PC-3 (cell line): ENCODE data around the gene ESPN. TPM values are rescaled to one million over a fixed set of nuclear protein-coding genes. Genes with fewer than 3 reads are reported as not detected.

Experiments used
- ATAC-seq: fragments of 200-7000 bp; cut with Tn5 transposase; 2 replicates; pipeline ENCODE4 v1.9.1; 2020; ENCODE audit warnings: mild to moderate bottlenecking, moderate library complexity
- BruUV-seq: library from RNA; stranded (reverse); fragments of 400-500 nt; replicated peaks from 2 replicates; lab custom pipeline; 2021; lab: Mats Ljungman, UMichigan
- CTCF ChIA-PET: fragments of 300-600 bp; sonication (Branson Sonifier 250); formaldehyde crosslinking; loops from one replicate; lab custom pipeline; 2022; ENCODE audit warnings: antibody characterized with exemption; lab: Charles Lee
- POLR2A ChIA-PET: fragments of 300-600 bp; sonication (Branson Sonifier 250); formaldehyde crosslinking; loops from one replicate; lab custom pipeline; 2022; ENCODE audit warnings: antibody characterized with exemption; ENCODE audit not compliant: unreplicated experiment; lab: Charles Lee
- DNase-seq: peaks from one replicate; pipeline ENCODE4 v3.0.0-alpha.2; 2015
- H2AFZ ChIP-seq: fragments of 300-600 bp; sonication (generic); 2 replicates; pipeline ENCODE4 v1.6.0; 2016; ENCODE audit warnings: antibody characterized with exemption, low read length
- H3F3A ChIP-seq: fragments of 300-600 bp; sonication (generic); one replicate; pipeline ENCODE4 v1.6.0; 2017; ENCODE audit warnings: antibody characterized with exemption, low read length, control low read depth, mild to moderate bottlenecking; ENCODE audit not compliant: unreplicated experiment
- H3K27ac ChIP-seq: fragments of 300-600 bp; sonication (generic); 2 replicates; pipeline ENCODE4 v1.5.1; 2016; ENCODE audit warnings: mild to moderate bottlenecking, low read length
- H3K27me3 ChIP-seq: fragments of 300-600 bp; sonication (generic); 2 replicates; pipeline ENCODE4 v1.6.1; 2016; ENCODE audit warnings: low read length, mixed read lengths
- H3K36me3 ChIP-seq: fragments of 300-600 bp; sonication (generic); 2 replicates; pipeline ENCODE4 v1.6.1; 2016; ENCODE audit warnings: low read depth, mixed run types, low read length, mixed read lengths
- H3K4me1 ChIP-seq: fragments of 300-600 bp; sonication (generic); 2 replicates; pipeline ENCODE4 v1.5.1; 2016; ENCODE audit warnings: low read length; ENCODE audit not compliant: insufficient read depth
- H3K4me2 ChIP-seq: fragments of 300-600 bp; sonication (generic); 2 replicates; pipeline ENCODE4 v1.6.0; 2016; ENCODE audit warnings: low read length
- H3K4me3 ChIP-seq: fragments of 300-600 bp; sonication (generic); 2 replicates; pipeline ENCODE4 v1.5.1; 2016; ENCODE audit warnings: mild to moderate bottlenecking, low read length, mixed read lengths
- H3K79me2 ChIP-seq: fragments of 300-600 bp; sonication (generic); 2 replicates; pipeline ENCODE4 v1.6.1; 2017; ENCODE audit warnings: low read length, mixed read lengths
- H3K9ac ChIP-seq: fragments of 300-600 bp; sonication (generic); 2 replicates; pipeline ENCODE4 v1.6.0; 2016; ENCODE audit warnings: mild to moderate bottlenecking, low read length
- H3K9me2 ChIP-seq: fragments of 300-600 bp; sonication (generic); replicated peaks from 2 replicates; pipeline ENCODE4 v1.6.1; 2016; ENCODE audit warnings: mixed run types, low read length, mixed read lengths
- H3K9me3 ChIP-seq: fragments of 300-600 bp; sonication (generic); 2 replicates; pipeline ENCODE4 v1.6.1; 2016; ENCODE audit warnings: low read length, mixed read lengths
- H4K20me1 ChIP-seq: fragments of 300-600 bp; sonication (generic); 2 replicates; pipeline ENCODE4 v1.6.1; 2016; ENCODE audit warnings: low read length, mixed read lengths
- EZH2 ChIP-seq: fragments of 300-600 bp; sonication (generic); IDR thresholded peaks from one replicate; pipeline ENCODE4 v1.6.1; 2017; ENCODE audit warnings: antibody characterized with exemption, mild to moderate bottlenecking, low read length; ENCODE audit not compliant: unreplicated experiment
- EZH2phosphoT487 ChIP-seq: fragments of 300-600 bp; sonication (generic); IDR thresholded peaks from 2 replicates; pipeline ENCODE4 v1.6.1; 2018; ENCODE audit warnings: mild to moderate bottlenecking, antibody characterized with exemption, low read length, borderline replicate concordance
- intact Hi-C: fragments of 100-400 bp; cut with micrococcal nuclease; formaldehyde crosslinking; loops from 2 replicates; pipeline ENCODE4 v1.9.0; 2023
- total RNA-seq: library from RNA; depleted of rRNA; stranded (reverse); fragments of >200 nt; gene quantifications from 2 replicates; pipeline ENCODE4 v1.2.3, GENCODE V29; 2014
- TF ChIP-seq, protein P1 (sequence below): fragments of 300-600 bp; sonication (generic); conservative IDR thresholded peaks from 2 replicates; pipeline ENCODE4 v1.5.1; 2017; ENCODE audit warnings: antibody characterized with exemption, low read depth, mild to moderate bottlenecking, low read length

The ESPN gene
- total RNA-seq, 1 experiment from 2014 or later: 11.1 TPM

- H3K9ac ChIP-seq: no peak within 1 kb of the TSS
- H2AFZ ChIP-seq: no peak within 1 kb of the TSS
- POLR2A ChIA-PET: no interaction called here
- BruUV-seq: no TSS peak
- H3K4me3 ChIP-seq: no peak within 1 kb of the TSS
- no peak for DNase-seq
- CTCF ChIA-PET: no interaction called here
- no peaks in the 10 kb centered on the region for H3K79me2 ChIP-seq
- no peak for TF ChIP-seq EZH2phosphoT487
- TF ChIP-seq, protein P1, sequence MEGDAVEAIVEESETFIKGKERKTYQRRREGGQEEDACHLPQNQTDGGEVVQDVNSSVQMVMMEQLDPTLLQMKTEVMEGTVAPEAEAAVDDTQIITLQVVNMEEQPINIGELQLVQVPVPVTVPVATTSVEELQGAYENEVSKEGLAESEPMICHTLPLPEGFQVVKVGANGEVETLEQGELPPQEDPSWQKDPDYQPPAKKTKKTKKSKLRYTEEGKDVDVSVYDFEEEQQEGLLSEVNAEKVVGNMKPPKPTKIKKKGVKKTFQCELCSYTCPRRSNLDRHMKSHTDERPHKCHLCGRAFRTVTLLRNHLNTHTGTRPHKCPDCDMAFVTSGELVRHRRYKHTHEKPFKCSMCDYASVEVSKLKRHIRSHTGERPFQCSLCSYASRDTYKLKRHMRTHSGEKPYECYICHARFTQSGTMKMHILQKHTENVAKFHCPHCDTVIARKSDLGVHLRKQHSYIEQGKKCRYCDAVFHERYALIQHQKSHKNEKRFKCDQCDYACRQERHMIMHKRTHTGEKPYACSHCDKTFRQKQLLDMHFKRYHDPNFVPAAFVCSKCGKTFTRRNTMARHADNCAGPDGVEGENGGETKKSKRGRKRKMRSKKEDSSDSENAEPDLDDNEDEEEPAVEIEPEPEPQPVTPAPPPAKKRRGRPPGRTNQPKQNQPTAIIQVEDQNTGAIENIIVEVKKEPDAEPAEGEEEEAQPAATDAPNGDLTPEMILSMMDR: no peak
- TF ChIP-seq EZH2: no peak
- H3K4me1 ChIP-seq: no peaks in the 10 kb centered on the region
- H3K27me3 ChIP-seq: no peaks in the 10 kb centered on the region
- intact Hi-C loops: no loop called here
- no peak within 1 kb of the TSS for H3K27ac ChIP-seq
- no peak for ATAC-seq
- no peak within 1 kb of the TSS for H3K4me2 ChIP-seq
- no peaks in the 10 kb centered on the region for H3F3A ChIP-seq
- no peaks in the 10 kb centered on the region for H3K9me3 ChIP-seq
- H3K36me3 ChIP-seq: peaks cover 41% of the 10 kb centered on the region
- no peaks in the 10 kb centered on the region for H4K20me1 ChIP-seq
- H3K9me2 ChIP-seq: no peaks in the 10 kb centered on the region
Measured at GRCh38 chr1:6466023-6466422, 41.4 kb downstream of the ESPN start, which contains the start of gene TNFRSF25. Gene TNFRSF25, minus strand, starts transcription at chr1:6466173. Its CDS starts 66 bp downstream, at chr1:6466107.

DNA sequence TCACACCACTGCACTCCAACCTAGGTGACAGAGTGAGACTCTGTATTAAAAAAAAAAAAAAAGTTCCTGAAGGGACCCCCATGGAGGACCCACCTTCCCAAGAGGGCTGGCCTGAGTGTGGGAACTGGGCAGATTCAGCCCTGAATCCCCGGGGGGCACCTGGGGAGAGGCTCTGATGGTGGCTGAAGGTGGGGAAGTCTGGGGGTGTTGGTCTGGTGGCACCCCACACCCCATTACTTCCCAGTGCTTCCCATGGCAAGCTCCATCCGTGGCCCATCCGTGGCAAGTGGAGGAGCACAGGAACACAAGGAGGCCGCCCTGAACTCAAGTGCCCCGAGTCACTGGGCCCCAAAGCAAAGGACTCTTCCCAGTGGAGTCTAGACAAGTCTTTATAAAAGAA, 42.2 kb downstream of the ESPN start:
- H3K9me3 ChIP-seq: no peaks in the 10 kb centered on the region
- ATAC-seq (no peak), DNase-seq (no peak)
- no peaks in the 10 kb centered on the region for H3K4me1 ChIP-seq
- no peak overlapping the region for H3K4me2 ChIP-seq
- no peak overlapping the region for H3K4me3 ChIP-seq
- no peak overlapping the region for H3K9ac ChIP-seq
- BruUV-seq: no TSS peak
- no peaks in the 10 kb centered on the region for H3K9me2 ChIP-seq
- peaks cover 41% of the 10 kb centered on the region for H3K36me3 ChIP-seq
- H3F3A ChIP-seq: no peaks in the 10 kb centered on the region
- TF ChIP-seq EZH2phosphoT487 (no peak), EZH2 (no peak)
- TF ChIP-seq, protein P1: no peak
- no peaks in the 10 kb centered on the region for H3K79me2 ChIP-seq
- H3K27ac ChIP-seq: no peak overlapping the region
- H4K20me1 ChIP-seq: no peaks in the 10 kb centered on the region
- POLR2A ChIA-PET: no interaction called here
- H3K27me3 ChIP-seq: no peaks in the 10 kb centered on the region
- no peak overlapping the region for H2AFZ ChIP-seq
- CTCF ChIA-PET: no interaction called here
- intact Hi-C loops: no loop called here

- no peak for TF ChIP-seq EZH2
- TF ChIP-seq EZH2phosphoT487: no peak
- TF ChIP-seq, protein P1: no peak
- H3K36me3 ChIP-seq: peaks cover 39% of the 10 kb centered on the region
- no peak overlapping the region for H3K4me2 ChIP-seq
- no peak overlapping the region for H3K27ac ChIP-seq
- no peak overlapping the region for H2AFZ ChIP-seq
- no peaks in the 10 kb centered on the region for H3K4me1 ChIP-seq
- H3K9me2 ChIP-seq: no peaks in the 10 kb centered on the region
- intact Hi-C loops: no loop called here
- no TSS peak for BruUV-seq
- no peak overlapping the region for H3K9ac ChIP-seq
- DNase-seq: no peak
- no peaks in the 10 kb centered on the region for H4K20me1 ChIP-seq
- H3F3A ChIP-seq: no peaks in the 10 kb centered on the region
- no peaks in the 10 kb centered on the region for H3K79me2 ChIP-seq
- H3K4me3 ChIP-seq: no peak overlapping the region
- H3K9me3 ChIP-seq: no peaks in the 10 kb centered on the region
- H3K27me3 ChIP-seq: no peaks in the 10 kb centered on the region
- ChIA-PET POLR2A (no interaction called here), CTCF (no interaction called here)
- no peak for ATAC-seq
Measured at GRCh38 chr1:6467224-6467623, 42.6 kb downstream of the ESPN start.
